Measurements from ENCODE around the gene TECTA.

DNA sequence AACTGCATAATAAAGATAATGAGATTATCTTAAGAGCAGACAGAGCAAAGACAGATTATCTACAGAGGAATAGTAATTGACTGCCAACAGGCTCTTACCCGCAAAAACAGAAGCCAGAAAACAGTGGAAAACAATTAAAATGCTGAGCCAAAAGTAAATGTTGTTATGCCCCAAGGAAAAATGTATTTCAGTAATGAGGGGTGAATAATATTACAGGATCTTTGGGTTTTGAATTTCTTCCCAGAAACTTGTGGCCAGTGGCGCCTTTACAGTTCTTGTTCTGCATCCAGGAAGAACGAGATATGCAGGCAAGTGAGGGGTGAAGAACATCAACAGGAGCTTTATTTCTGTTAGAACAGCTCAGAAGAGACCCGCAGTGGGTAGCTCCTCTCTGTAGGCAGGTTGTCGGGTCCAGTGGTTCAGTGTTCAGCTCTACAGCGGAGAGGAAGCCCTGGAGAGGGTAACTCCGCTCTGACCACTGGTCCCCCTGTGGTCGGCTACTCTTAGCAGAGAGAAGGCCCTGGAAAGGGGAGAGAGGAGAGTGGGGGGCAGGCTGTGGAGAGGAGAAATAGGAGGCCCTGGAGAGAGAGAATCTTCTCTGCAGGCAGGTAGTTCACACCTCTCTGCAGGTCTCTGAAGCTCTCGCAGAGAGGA lies 139.7 kb downstream of the TECTA start:
- TF ChIP-seq CTCF (IDR thresholded peaks at IDR 0.05) = no peak
- no peak for TF ChIP-seq POLR2A (IDR thresholded peaks at IDR 0.05)

All from heart left ventricle (tissue), 13 donors.